ENCODE measurements around the gene SPTB.
"Not testable (repeated sequence)": the region's sequence is repeated elsewhere in the genome, so short reads cannot be mapped to it uniquely, and the experiment has no call there.

SPTB gene

GRCh38 chr14:64826845-64827244, 52.9 kb downstream of the SPTB start:
- H3K4me3 ChIP-seq, result no peak overlapping the region
- H3K27ac ChIP-seq, result no peak overlapping the region

- Histone ChIP-seq H3K27ac (no peak overlapping the region), H3K4me3 (no peak overlapping the region)
Measured at GRCh38 chr14:64826333-64826732, 53.4 kb downstream of the SPTB start.

GRCh38 chr14:64825509-64825908, 54.2 kb downstream of the SPTB start:
- Histone ChIP-seq H3K4me3 (no peak overlapping the region), H3K27ac (no peak overlapping the region)

GRCh38 chr14:64825006-64825405, 54.7 kb downstream of the SPTB start:
- no peak overlapping the region for H3K27ac ChIP-seq
- no peak overlapping the region for H3K4me3 ChIP-seq

- Histone ChIP-seq H3K27ac (no peak overlapping the region), H3K4me3 (no peak overlapping the region)
Measured at GRCh38 chr14:64824471-64824870, 55.2 kb downstream of the SPTB start.

GRCh38 chr14:64823305-64823861, 56.3 kb downstream of the SPTB start:
- H3K4me3 ChIP-seq, result no peak overlapping the region
- no peak overlapping the region for H3K27ac ChIP-seq

- Histone ChIP-seq H3K4me3 (no peak overlapping the region), H3K27ac (no peak overlapping the region)
Measured at GRCh38 chr14:64821651-64822050, 58.1 kb downstream of the SPTB start.

- H3K4me3 ChIP-seq, result no peak overlapping the region
- H3K27ac ChIP-seq, result no peak overlapping the region
Measured at GRCh38 chr14:64818151-64818550, 61.6 kb downstream of the SPTB start.

- Histone ChIP-seq H3K27ac (no peak overlapping the region), H3K4me3 (no peak overlapping the region)
Measured at GRCh38 chr14:64817631-64818030, 62.1 kb downstream of the SPTB start.

- Histone ChIP-seq H3K27ac (no peak overlapping the region), H3K4me3 (no peak overlapping the region)
Measured at GRCh38 chr14:64816221-64816783, 63.4 kb downstream of the SPTB start.

GRCh38 chr14:64815257-64815656, 64.5 kb downstream of the SPTB start:
- no peak overlapping the region for H3K4me3 ChIP-seq
- no peak overlapping the region for H3K27ac ChIP-seq

GRCh38 chr14:64812412-64812811, 67.3 kb downstream of the SPTB start:
- H3K27ac ChIP-seq, result no peak overlapping the region

GRCh38 chr14:64811676-64812075, 68.0 kb downstream of the SPTB start:
- Histone ChIP-seq H3K27ac (no peak overlapping the region), H3K4me3 (no peak overlapping the region)

More at GRCh38 chr14:64812412-64812811, 67.3 kb downstream of the SPTB start:
- H3K4me3 ChIP-seq, result no peak overlapping the region

GRCh38 chr14:64808449-64808848, 71.3 kb downstream of the SPTB start:
- Histone ChIP-seq H3K27ac (no peak overlapping the region), H3K4me3 (no peak overlapping the region)

GRCh38 chr14:64807551-64807950, 72.2 kb downstream of the SPTB start:
- Histone ChIP-seq H3K27ac (no peak overlapping the region), H3K4me3 (no peak overlapping the region)

- peak overlapping the region in 1 of 21 experiments; percentile 60 for H3K27ac ChIP-seq
- no peak overlapping the region for H3K4me3 ChIP-seq
Measured at GRCh38 chr14:64806862-64807495, 72.7 kb downstream of the SPTB start.

GRCh38 chr14:64806202-64806861, 73.4 kb downstream of the SPTB start:
- H3K27ac ChIP-seq, result peak overlapping the region in 1 of 21 experiments; percentile 60

GRCh38 chr14:64805646-64806045, 74.1 kb downstream of the SPTB start:
- H3K27ac ChIP-seq, result peak overlapping the region in 1 of 21 experiments; percentile 60
- H3K4me3 ChIP-seq, result not testable (repeated sequence)

More at GRCh38 chr14:64806202-64806861, 73.4 kb downstream of the SPTB start:
- H3K4me3 ChIP-seq, result no peak overlapping the region

GRCh38 chr14:64804754-64805260, 74.9 kb downstream of the SPTB start:
- no peak overlapping the region for H3K27ac ChIP-seq
- H3K4me3 ChIP-seq, result no peak overlapping the region

- Histone ChIP-seq H3K27ac (no peak overlapping the region), H3K4me3 (no peak overlapping the region)
Measured at GRCh38 chr14:64801800-64802199, 77.9 kb downstream of the SPTB start.

GRCh38 chr14:64801046-64801445, 78.7 kb downstream of the SPTB start:
- H3K27ac ChIP-seq, result no peak overlapping the region
- no peak overlapping the region for H3K4me3 ChIP-seq

Measured in skin epidermis (tissue), 12 donors.